HFF-Myc (cell line): Measurements from ENCODE around the gene PRSS21.

ENCODE experiments used
- DNase-seq: peaks from one replicate; pipeline ENCODE4 v3.0.0-alpha.2; 2011; ENCODE audit warnings: low read depth; ENCODE audit errors: extremely low read depth
- H3K4me3 ChIP-seq: replicated peaks from 2 replicates; pipeline ENCODE4 v1.5.1; 2011; ENCODE audit warnings: low read depth, mild to moderate bottlenecking, control low read depth, low read length
- TF ChIP-seq, protein P1 (sequence below): IDR thresholded peaks from 2 replicates; pipeline ENCODE4 v1.5.1; 2012; ENCODE audit warnings: mild to moderate bottlenecking, low read depth, low read length, control low read depth; ENCODE audit errors: missing control alignments

Gene PRSS21

DNA sequence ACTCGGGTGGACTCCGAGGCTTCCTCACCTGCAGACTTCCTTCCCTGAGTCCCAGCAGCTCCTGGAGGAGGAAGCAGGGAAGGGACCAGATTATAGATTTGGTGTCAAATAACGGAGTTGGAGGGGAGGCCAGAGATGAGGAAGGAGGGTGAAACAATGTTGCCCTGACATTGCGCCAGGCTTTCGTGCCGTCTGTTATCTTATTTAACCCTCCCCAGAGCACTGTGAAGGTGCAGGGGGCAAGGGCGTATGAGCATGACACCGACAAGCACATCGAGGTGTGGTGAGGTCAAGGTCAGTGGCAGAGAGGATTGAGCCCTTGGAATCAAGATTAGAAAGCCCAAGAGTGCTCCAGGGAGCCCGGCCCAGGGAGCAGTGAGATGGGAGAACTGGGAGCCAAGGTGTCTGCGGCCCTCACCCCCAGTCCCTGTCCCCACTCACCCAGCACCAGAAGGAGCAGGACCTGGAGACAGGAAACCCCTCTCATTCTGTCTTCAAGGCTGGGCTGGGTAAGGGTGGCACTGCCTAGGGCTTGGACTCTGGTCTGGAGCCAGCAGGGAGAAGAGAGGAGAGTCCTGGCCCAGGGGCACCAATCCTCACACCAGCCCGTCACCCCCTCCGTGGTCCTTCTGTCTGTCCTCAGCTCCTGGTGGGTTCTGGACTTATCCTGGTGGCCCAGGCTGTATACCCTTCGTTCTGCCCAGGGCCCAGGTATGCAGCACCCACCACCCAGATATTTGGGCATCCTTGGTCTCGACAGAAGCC lies 30.8 kb upstream of the PRSS21 start:
- DNase-seq: no peak
- TF ChIP-seq, protein P1, sequence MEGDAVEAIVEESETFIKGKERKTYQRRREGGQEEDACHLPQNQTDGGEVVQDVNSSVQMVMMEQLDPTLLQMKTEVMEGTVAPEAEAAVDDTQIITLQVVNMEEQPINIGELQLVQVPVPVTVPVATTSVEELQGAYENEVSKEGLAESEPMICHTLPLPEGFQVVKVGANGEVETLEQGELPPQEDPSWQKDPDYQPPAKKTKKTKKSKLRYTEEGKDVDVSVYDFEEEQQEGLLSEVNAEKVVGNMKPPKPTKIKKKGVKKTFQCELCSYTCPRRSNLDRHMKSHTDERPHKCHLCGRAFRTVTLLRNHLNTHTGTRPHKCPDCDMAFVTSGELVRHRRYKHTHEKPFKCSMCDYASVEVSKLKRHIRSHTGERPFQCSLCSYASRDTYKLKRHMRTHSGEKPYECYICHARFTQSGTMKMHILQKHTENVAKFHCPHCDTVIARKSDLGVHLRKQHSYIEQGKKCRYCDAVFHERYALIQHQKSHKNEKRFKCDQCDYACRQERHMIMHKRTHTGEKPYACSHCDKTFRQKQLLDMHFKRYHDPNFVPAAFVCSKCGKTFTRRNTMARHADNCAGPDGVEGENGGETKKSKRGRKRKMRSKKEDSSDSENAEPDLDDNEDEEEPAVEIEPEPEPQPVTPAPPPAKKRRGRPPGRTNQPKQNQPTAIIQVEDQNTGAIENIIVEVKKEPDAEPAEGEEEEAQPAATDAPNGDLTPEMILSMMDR: no peak
- H3K4me3 ChIP-seq: no peak overlapping the region

DNA sequence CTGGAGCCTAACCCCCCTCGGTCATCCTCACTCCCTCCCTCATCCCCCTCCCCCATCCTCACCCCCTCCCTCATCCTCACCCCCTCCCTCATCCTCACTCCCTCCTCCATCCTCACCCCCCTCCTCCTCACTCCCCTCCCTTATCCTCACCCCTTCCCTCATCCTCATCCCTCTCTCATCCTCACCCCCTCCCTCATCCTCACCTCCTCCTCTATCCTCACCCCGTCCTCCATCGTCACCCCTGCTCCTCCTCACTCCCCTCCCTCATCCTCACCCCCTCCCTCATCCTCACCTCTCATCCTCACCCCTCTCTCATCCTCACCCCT lies 30.2 kb upstream of the PRSS21 start:
- no peak for DNase-seq
- TF ChIP-seq, protein P1: no peak
- H3K4me3 ChIP-seq: no peak overlapping the region

DNA sequence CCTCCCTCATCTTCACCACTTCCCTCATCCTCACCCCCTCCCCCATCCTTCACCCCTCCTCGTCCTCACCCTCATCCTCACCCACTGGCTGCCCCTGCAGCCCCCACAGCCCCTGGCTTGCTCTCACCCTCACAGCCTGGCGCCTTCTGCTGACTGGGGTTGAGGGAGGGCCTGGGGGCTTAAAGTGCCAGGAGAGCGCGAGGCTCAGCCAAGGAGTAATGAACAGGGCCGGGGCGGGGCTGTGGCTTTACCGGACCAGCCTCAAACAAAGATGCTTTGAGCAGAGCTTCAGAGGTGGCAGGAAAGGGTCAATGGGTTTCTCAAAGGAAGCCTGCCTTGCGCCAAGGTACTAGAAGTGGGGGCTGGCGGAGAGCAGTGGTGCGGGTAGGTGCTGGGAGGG lies 29.6 kb upstream of the PRSS21 start, which contains the start of gene PRSS33:
Gene PRSS33, minus strand, starts transcription at position 155 of the 400 bp plus-strand sequence. CDS start 1,013 bp downstream, outside the sequence.
- H3K4me3 ChIP-seq: no peak within 1 kb of the TSS
- no peak for DNase-seq
- TF ChIP-seq, protein P1: no peak

DNA sequence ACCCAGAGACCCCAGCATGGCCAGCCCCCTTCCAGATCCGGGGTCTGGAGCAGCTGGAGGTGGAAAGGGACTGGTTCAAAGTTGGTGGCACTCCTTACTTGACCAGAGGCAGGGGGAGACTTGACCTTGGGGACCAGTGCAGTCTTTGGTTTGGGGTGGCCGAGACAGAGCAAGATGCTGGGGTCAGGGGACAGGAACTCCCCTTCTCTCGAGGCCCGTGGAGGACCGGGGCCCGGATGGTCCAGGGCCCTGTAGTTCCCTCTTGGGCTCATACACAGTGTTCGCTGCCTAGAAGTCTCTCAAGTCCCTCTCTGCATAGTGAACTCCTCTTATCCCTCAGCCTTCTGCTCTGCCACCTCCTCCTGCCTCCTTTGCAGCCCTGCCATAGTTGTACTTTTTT lies 29.1 kb upstream of the PRSS21 start:
- TF ChIP-seq, protein P1: no peak
- no peak for DNase-seq
- no peak overlapping the region for H3K4me3 ChIP-seq

DNA sequence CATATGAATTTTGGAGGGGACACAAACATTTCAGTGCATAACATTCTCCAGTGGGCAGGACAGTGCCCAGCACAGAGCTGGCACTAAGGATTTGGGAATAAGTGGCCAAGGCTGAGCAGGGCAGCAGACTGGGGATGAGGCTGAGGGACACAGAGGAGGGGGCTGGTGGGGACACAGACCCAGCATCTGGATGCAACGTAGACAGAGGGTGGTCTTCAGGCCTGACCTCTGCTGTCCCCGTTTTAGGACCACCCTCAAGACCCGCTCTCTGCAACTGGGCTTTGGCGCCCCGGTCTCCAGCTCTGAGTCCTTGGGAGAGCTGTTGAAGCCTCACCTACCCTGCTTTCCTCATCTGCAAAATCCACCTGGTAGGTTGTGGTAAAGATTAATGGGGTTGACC lies 26.4 kb upstream of the PRSS21 start:
- TF ChIP-seq, protein P1: no peak
- DNase-seq: no peak
- no peak overlapping the region for H3K4me3 ChIP-seq

DNA sequence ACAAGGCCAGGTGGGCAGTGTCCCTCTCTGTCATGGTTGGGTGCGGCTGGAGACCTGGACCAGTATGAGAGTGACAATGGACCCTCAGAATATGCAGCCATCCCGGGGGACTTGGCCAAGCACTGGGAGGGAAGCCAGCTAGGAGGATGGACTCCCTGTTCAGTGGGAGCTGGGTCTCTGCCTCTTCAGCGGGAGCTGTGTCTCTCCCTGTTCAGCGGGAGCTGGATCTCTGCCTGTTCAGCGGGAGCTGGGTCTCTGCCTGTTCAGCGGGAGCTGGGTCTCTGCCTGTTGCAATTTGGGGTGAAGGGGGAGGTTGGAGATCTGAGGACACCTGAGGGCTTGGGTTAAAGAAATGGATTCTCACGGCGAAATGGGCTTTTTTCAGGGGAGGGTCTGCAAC lies 25.9 kb upstream of the PRSS21 start:
- TF ChIP-seq, protein P1: no peak
- DNase-seq: no peak
- no peak overlapping the region for H3K4me3 ChIP-seq

DNA sequence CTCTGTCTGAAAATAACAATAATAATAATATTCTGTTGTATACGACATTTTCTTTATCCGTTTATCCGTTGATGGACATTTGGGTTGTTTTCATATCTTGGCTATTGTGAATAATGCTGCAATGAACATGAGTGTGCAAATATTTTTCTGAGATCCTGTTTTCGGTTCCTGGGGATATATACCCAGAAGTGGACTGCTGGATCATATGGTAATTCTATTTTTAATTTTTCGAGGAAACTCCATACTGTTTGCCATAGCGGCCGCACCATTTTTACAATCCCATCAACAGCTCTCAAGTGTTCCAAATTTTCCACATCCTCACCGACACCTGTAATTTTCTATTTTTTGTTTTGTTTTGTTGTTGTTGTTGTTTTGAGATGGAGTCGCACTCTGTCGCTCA lies 24.1 kb upstream of the PRSS21 start:
- H3K4me3 ChIP-seq: no peak overlapping the region
- TF ChIP-seq, protein P1: no peak
- DNase-seq: no peak
